Embryonic facial prominence (tissue), 1 donor: ENCODE measurements around the gene BEND3.
A peak's percentile ranks its signal among the peaks of the same experiment; 100 is the strongest.
"Not testable (repeated sequence)": the region's sequence is repeated elsewhere in the genome, so short reads cannot be mapped to it uniquely, and the experiment has no call there.

Experiments used
- DNase-seq: peaks from one replicate; pipeline ENCODE4 v3.0.0-alpha.2; 2016; ENCODE audit errors: extremely low spot score

Gene BEND3

DNA sequence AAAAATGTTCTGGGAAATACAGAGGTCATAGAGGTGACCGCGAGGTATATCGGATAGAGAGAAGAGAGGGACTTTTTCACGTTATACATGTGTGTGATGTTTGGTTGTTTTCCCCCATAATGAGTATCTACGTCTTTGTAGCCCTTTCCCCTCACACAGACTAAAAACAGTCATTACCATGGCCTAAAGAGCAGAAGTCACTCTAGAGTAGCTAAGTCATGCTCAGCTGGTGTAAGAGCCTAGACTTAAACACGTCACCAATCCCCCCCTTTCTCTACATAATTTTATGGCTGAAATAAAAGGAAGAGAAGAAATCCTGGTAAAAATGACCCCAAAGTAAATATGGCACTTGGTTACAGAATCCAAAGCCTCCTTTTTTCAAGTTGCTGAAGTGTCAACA lies 6.0 kb upstream of the BEND3 start:
- no peak for DNase-seq

DNA sequence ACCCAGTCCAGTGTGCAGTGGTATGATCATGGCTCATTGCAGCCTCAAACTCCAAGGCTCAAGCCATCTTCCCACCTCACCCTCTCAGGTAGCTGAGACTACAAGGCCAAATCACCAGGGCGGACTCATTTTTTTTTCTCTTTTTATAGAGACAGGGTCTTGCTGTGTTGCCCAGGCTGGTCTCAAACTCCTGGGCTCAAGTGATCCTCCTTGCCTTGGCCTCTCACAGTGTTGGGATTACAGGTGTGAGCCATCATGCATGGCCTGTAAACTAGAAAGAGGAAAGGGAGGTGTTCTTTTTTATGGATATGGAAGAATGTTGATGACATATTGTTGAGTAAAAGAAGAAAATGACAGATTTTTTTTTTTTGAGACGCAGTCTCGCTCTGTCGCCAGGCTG lies 5.1 kb upstream of the BEND3 start:
- DNase-seq, result no peak

DNA sequence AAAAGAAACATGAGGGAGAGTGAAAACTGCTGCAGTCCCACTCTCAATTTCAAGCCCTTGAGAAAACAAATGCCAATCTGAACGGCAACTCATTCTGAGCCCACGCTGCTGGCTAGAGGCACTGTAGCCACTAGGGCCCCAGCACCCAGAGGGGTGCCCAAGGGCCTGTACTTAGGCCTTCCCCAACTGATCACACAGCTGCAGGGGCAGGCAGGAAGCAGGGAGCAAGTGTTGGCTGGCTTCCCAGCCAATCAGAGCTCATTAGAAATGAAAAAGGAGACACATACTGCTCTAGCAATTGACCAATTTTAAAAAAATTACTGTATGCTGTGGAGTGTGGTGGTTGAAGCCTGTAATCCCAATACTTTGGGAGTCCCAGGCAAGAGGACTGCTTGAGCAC lies 3.7 kb upstream of the BEND3 start:
- DNase-seq, result no peak

DNA sequence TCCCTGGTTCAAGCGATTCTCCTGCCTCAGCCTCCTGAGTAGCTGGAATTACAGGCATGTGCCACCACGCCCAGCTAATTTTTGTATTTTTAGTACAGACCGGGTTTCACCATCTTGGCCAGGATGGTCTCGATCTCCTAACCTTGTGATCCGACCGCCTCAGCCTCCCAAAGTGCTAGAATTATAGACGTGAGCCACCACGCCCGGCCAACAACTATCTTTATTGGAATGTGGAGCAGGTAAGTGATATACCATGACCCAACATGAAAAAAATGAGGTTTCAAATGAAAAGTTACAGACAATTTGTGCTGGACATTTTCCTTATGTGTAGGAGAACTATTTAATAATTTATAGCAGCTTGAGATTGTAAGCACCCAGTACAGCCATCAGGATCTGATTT lies 3.2 kb upstream of the BEND3 start:
- DNase-seq, result not testable (repeated sequence)

DNA sequence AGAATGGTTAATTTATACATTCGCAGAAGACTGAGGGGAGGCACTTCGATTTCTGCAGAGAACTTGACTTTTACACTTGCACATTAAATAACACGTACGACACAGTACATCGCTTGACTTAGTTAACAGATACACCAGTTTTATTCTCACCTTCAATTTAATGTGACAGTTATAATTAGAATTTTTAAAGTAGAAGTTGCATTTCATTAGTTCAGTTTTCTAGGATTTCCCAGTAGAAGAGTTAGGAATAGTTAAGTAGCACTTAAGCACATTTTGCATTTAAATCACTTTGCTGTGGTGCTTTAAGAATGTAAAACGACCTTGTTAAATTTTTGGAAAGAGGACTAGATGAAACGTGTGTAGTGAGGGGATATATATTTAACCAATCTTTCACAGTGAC lies 1.6 kb upstream of the BEND3 start:
- DNase-seq, result no peak

DNA sequence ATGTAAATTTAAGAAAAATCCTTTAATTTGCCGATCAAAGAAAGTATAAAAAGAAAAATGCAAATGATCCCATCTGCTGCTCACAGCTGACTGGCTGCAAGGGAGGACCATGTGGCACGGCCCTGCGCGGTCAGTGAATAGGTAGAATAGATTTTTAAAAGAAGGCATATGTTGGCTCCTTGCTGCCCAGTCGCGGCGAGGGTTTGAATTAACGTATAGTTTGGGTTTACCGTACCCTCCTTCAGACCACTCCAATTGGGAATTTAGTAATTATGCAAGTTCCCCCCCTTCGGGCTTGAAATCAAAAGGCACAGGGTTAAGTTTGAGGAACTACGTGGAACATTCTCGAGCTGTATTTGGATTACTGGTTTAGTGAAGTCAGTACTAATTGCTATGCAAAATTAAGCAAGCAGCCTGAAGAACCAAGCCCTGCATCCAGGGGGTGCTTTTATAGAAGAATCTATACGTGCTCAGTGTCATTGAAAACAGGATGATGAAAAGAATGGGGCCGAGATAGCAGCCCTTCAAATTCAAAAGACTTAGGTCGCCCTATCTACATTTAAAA lies 1.1 kb upstream of the BEND3 start:
- DNase-seq, result no peak

DNA sequence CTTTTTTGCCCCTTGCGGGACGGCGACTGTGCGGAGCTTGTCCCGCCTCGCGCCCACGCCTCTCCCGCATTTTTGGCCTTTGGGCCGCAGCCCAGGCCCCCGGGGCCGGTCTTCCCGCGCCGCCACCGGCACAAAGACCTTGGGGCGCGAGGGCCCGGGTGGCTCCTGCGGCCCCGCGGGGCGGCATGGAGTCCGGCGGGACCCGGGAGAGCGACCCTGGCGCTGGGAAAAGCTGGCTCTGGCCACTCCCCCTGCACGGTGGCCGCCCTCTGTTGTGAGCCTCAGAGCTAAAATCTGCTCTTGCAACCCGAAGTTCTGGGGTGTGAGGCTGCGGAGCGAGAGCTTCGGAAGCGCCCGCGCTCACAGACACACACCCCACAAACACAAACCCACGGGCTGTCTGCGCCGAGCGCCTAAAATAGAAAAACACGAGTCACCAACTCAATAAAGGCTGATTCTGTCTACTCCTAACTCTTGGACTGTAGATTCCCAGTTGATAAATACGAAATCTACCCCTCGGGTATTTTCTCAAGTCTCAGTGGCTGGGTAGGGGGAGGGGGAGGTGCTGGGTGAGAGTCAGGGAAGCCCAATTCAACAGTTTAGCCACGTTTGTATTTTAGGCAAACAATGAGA lies 496 bp upstream of the BEND3 start:
- DNase-seq, result no peak

DNA sequence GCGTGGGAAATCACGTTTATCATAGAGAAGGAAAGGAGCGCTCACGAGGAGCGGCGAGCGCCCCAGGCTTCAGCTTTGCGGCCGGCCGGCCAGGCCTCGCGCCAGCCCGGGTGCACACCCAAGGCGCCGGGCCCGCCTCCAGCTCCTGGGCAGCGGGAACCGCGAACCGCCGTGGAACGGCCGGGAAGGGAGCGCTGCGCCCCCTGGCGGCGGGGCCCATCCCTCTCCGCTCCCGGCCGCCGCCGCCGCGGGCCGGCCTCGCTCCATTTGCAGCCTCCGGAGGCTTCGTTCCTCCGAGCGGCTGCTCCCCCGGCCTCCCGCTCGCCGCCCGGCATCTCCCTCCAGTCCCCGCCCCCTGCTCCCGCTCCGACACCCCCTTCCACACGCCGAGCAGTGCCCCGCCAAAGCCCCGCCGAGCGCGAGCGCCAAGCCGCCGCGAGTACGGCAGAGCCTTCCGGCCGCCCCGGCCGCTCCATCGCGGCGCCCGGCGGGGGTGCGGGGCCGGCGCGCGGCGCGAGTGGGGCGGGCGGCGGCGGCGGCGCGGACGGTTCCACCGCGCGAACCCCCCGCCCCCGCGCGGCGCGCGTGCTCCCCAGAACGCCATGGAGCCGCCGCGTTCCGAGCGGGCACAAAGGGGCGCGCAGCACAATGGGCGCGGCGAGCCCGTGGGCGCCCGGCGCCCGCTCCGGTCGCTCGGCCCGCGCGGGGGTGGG lies 946 bp downstream of the BEND3 start:
- DNase-seq, result peak; percentile 69

DNA sequence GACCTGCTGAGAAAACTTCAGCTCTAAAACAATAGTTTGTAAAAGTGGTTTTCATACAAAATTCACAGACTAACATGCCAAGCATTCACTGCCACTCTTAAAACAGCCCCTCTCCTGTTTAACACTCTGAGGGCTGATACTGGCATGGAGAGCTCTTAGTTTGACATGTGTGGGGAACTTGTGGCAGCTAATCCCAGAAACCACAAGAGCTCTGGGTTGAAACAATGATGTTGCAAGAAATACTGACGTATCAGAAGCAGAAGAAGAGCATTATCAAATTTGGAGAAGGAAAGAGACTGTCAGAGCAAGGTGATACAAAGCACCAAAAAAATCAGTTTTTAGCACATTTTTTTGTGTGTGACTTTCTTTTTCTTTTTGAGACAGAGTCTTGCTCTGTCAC lies 5.1 kb downstream of the BEND3 start:
- no peak for DNase-seq

DNA sequence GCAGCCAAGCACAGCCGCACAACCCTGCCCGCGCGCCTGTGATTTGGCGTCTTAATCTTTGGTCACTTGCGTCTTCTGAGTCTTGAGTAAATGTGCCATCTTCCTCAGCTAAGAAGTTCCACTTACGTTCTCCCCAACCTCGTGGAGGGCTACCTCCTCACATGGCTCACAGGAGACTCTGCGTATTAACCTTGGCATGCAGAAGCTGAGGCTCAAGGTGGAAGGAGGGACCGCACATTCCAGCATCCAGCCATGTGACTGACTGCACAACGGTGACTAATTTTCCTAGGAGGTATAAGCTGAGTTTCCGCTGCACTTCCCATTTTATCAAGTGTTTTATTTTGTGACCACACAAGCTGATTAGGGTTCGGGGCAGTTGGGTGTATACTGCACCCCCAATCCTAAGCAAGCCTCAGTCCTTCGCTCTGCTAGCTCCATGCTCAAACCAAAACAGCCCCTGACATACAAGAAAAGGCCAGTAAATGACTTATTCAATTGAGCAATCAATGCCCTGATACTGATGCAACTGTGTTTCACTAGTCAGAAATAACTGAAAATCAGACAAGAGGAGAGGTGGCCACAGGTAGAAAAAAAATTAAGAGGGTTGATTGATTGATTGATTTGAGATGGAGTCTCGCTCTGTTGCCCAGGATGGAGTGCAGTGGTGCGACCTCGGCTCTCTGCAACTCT lies 7.0 kb downstream of the BEND3 start:
- DNase-seq, result no peak

DNA sequence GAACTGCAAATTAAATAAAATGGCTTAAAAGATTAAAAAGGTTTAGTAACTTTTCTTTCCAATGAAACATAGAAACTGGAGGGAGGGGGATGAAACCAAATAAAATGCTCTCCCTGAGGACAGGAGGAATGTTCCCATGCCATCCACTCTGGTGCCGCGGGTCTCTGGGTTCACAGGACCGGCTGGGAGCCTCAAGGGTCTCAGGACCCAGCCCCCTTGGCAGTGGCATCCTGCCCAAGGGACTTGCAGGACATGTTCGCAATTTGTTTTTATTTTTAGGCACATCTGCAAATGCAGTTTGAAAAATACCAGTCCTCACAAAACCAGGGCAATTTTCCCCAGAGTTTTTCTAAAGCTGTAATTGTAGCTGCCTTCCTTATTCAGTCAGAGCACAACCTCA lies 7.5 kb downstream of the BEND3 start:
- DNase-seq, result no peak

DNA sequence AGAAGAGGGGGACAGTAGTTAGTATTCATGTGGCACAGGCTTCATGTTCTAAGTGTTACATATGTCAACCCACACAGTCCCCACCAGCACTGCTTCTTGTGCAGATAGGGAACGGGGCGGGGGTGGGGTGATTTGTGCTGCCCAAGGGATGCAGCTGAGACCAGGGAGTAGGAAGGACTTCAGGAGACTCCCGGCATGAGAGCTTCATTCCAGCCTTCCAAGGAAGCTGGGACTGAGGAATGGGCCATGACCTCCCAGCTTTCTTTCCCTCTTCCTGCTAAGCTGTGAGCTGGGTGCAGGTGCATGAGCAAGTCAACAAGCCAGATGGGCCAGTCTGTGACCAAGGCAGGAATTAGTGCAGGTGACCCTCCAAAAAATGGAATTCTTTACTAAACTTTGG lies 9.2 kb downstream of the BEND3 start:
- DNase-seq, result no peak

DNA sequence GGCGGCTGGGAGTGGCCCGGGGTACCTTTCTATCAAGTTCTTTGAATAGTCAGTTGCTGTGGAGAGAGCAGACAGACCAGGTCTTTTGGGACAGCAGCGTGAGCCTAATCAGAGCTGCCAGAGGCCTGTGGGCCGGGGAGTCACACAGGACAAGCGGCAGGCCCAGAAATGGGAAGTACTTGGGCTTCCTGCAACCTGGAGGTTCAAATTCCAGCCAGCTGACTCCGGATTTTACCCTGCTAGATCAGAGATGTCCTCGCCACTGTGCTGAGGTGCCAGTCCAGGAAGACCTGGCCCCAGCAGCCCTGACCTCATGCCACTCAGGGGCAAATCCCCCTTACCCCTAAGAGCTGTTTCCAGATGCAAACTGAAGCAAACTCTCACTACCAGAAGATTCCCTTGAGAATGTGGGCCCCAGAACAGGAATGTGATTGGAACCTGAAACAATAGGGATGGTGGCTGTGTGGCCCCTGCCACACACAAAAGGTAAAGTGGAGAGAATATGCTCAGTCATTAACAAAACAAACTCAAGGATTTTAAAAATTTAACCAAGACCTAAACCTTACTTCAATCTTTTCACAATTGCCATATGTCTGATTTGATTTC lies 9.7 kb downstream of the BEND3 start:
- DNase-seq, result no peak

DNA sequence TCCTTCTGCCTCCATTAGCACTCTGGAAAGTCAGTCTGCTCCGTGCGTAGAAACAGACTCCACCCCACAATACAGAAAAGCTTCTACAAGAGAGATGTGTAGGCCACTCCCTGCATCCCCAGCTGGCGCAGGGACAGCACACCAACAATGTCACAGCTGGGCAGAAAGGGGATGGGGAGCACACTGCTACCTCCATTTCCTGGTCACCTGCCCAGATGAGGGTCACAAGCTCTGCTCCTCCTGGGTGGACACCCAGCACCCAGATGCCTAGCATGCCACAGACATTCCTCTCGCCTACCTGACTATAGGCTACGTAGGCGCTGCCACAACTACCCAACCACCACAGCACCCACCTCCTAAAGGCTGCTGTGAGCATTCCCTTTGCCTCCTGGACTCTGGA lies 12.2 kb downstream of the BEND3 start:
- DNase-seq, result no peak

DNA sequence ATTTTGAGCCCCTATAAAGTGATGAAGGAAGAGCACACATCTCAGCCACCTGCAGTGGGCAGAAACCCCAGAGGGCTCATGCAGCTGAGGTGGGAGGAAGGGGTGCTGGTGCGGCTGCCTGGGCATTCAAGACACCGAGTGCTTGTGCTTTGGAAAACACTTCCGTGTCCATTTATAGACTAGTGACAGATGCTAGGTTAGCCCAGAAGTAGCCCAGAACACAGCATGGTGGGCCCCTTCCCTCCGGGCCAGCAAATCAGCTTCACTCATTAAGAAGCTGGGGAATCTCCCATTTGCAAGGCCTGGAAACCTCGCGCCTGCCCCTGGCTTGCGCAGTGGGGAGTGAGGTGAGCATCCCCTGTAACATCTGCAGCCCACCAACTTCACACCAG lies 12.9 kb downstream of the BEND3 start:
- no peak for DNase-seq

DNA sequence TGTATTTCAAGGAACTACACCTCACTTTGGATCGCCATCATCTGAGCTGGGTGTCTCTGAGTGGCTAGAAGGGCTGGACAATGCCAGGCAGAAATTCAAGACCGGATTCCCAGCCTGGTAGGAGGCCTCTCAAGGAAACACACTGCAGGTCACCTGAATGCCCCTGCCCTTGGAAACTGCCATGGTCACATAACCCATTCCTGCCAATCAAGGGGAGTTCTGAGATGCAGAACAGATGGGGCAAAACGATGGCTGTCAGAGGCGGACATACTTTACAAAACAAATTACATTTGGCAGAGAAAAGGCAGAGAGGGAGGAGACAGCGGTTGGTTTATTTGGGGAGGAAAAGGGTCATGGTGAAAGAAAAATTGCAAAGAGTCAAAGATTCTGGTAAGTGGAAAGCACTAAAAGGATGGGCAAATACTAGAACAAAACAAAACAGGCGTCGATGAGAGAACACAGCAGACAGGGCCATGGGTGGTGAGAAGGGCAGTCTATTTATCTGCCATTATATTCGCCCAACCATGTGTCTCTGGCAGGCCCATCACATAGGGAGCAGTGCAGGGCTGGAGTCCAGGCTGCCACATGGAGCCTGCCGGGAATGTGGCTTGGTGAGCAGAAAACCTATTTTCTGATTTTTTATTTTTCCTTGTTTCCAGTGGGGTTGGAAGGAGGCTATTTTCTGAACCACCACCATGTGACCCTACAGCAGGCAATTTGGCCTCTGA lies 13.5 kb downstream of the BEND3 start:
- DNase-seq, result no peak

DNA sequence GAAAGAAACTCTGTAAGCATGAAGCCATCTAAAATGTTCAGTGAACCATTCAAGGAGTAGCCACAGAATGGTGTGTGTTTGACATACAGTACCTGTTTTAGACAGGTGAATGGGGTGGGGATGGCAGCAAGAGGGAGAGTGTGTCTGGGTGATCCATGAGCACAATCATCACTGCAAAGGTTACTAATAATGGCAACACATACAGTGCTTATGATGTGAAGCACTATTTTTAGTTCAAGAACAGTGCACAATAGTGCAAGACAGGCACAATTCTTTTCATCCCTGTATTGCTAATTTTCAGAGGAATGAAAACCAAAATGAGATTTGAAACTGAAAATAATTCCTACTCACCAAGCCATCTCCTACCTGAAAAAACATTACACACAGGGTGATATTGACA lies 14.1 kb downstream of the BEND3 start:
- DNase-seq, result no peak

DNA sequence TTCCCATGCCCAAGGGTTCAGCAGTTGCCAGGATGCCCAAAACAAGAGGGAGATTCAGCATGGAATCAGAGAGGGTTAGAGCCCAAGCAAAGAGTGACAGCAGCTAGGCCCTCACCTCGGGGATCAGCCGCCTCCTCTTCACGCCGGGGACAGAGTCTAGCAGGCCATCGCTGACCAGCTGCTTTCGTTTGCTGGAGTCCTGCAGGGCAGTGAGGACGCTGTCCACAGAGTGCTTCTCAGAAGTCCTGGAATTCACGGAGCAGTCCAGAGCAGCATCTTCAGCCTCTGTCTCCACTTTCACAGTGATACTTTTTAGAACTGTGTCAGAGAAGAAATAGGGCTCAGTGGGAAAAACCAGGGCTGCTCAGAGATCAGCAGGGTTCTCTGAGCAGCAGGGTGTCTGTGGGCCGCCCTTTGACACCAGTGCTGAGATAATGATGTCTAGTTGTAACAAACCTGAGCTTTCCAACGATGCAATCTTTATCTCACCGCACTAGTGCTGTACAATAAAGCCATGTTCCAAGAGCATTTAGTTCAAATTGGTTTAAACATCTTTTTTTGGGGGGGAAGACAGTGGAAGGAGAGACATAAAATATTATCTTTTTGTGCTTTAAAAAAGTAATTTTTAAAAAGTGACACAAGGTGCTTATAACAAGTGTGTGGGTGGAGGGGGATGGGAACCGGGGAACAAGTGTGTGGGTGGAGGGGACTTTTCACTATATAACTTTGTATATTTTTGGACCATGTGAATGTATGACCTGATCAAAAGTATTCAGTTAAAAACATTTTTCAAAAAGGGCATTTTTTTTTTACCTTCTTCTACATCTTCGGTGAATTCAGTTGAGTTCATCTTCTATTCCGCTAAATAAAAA lies 16.6 kb downstream of the BEND3 start:
- no peak for DNase-seq

DNA sequence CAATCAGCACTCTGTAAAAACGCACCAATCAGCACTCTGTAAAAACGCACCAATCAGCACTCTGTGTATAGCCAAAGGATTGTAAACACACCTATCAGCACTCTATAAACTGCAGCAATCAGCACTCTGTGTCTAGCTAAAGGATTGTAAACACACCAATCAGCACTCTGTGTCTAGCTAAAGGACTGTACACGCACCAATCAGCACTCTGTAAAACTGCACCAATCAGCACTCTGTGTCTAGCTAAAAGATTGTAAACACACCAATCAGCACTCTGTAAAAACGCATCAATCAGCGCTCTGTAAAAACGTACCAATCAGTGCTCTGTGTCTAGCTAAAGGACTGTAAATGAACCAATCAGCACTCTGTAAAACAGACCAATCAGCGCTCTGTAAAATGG lies 30.9 kb downstream of the BEND3 start:
- not testable (repeated sequence) for DNase-seq

DNA sequence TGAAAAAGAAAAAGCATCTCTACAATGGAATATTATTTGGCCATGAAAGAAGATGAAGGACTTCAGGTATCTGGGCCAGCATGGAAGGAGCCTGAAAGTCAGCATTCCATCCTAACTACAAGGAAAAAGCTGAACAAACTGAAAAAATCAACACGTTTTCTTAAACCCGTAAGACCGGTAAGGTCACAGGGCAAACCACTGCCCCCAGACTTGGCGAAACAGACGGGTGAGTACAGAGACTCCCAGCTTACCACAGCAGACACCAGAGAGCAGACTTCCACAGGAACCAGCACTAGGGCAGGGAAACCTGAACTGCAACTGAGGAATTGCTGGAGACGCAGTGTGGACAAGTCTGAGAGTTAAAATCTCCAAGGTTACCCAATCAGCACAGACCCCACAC lies 31.4 kb downstream of the BEND3 start:
- no peak for DNase-seq
